HuH-7 (cell line): ENCODE data around the gene KRTAP10-12.

Source experiments
- DNase-seq: peaks from one replicate; pipeline ENCODE4 v3.0.0; 2011; ENCODE audit warnings: low spot score

KRTAP10-12 gene

GRCh38 chr21:44712203-44713028 is 15.4 kb downstream of the KRTAP10-12 start:
- no peak for DNase-seq

GRCh38 chr21:44713130-44713529 is 16.2 kb downstream of the KRTAP10-12 start:
- DNase-seq: no peak

- DNase-seq: no peak
These were observed 16.9 kb downstream of the KRTAP10-12 start for GRCh38 chr21:44713846-44714245.

GRCh38 chr21:44714905-44715304 is 17.9 kb downstream of the KRTAP10-12 start:
- no peak for DNase-seq

GRCh38 chr21:44716984-44717383 is 20.0 kb downstream of the KRTAP10-12 start:
- DNase-seq: no peak

- DNase-seq: no peak
These were observed 21.1 kb downstream of the KRTAP10-12 start for GRCh38 chr21:44718093-44718492.

- no peak for DNase-seq
These were observed 21.6 kb downstream of the KRTAP10-12 start for GRCh38 chr21:44718571-44718970.

GRCh38 chr21:44720170-44720569 is 23.2 kb downstream of the KRTAP10-12 start:
- DNase-seq: no peak

- DNase-seq: no peak
These were observed 25.8 kb downstream of the KRTAP10-12 start for GRCh38 chr21:44722731-44723130.

- no peak for DNase-seq
These were observed 26.5 kb downstream of the KRTAP10-12 start for GRCh38 chr21:44723177-44724131.

- no peak for DNase-seq
These were observed 27.2 kb downstream of the KRTAP10-12 start for GRCh38 chr21:44724196-44724595.

GRCh38 chr21:44724926-44725325 is 28.0 kb downstream of the KRTAP10-12 start:
- no peak for DNase-seq

GRCh38 chr21:44726826-44727225 is 29.9 kb downstream of the KRTAP10-12 start:
- DNase-seq: no peak

GRCh38 chr21:44727321-44727720 is 30.3 kb downstream of the KRTAP10-12 start:
- no peak for DNase-seq

- DNase-seq: no peak
These were observed 30.8 kb downstream of the KRTAP10-12 start for GRCh38 chr21:44727757-44728156.

GRCh38 chr21:44728716-44729115 is 31.7 kb downstream of the KRTAP10-12 start:
- DNase-seq: no peak

GRCh38 chr21:44729336-44730027 is 32.5 kb downstream of the KRTAP10-12 start:
- DNase-seq: no peak

- no peak for DNase-seq
These were observed 33.0 kb downstream of the KRTAP10-12 start for GRCh38 chr21:44730028-44730395.

GRCh38 chr21:44730951-44731579 is 34.1 kb downstream of the KRTAP10-12 start:
- DNase-seq: no peak

- no peak for DNase-seq
These were observed 35.3 kb downstream of the KRTAP10-12 start for GRCh38 chr21:44732263-44732662.

- DNase-seq: no peak
These were observed 36.0 kb downstream of the KRTAP10-12 start for GRCh38 chr21:44732956-44733355.
